Endothelial cell of umbilical vein (primary cell): ENCODE results near the gene MB21D2. TPM values are rescaled to one million over a fixed set of nuclear protein-coding genes. Genes with fewer than 3 reads are reported as not detected.

Experiments
- BruUV-seq: library from RNA; stranded (reverse); fragments of 400-500 nt; replicated peaks from 2 replicates; lab custom pipeline; 2021; lab: Mats Ljungman, UMichigan
- CTCF ChIA-PET: fragments of 300-600, 350-600 bp; sonication (Branson Sonifier 250); formaldehyde crosslinking; loops from one replicate; lab custom pipeline; 2021; ENCODE audit warnings: antibody characterized with exemption, inconsistent platforms; lab: Charles Lee
- POLR2A ChIA-PET: fragments of 300-600, 350-600 bp; sonication (Branson Sonifier 250); formaldehyde crosslinking; loops from one replicate; lab custom pipeline; 2021; ENCODE audit warnings: antibody characterized with exemption, inconsistent platforms; lab: Charles Lee
- DNase-seq: peaks from one replicate; pipeline ENCODE4 v3.0.0-alpha.2; 2011; ENCODE audit warnings: low read depth, low spot score
- FAIRE-seq: peaks from 2 replicates; lab custom pipeline; 2011; peaks lifted over from hg19 to GRCh38; lab: Jason Lieb, UNC
- H2AFZ ChIP-seq: 2 replicates; pipeline ENCODE4 v1.6.0; 2012; ENCODE audit warnings: low read depth, low read length, control low read depth, inconsistent platforms
- H3K27ac ChIP-seq: 2 replicates; pipeline ENCODE4 v1.5.1; 2011; ENCODE audit warnings: low read depth, mild to moderate bottlenecking, control low read depth, low read length, moderate library complexity; ENCODE audit not compliant: insufficient read depth
- H3K27me3 ChIP-seq, 2 experiments: 2 replicates each; pipeline versions ENCODE4 v1.6.0 to v1.6.1; 2011; ENCODE audit warnings: low read length in 2 of 2, mixed read lengths in 1 of 2; ENCODE audit not compliant: control insufficient read depth in 2 of 2, insufficient read depth in 2 of 2
- H3K36me3 ChIP-seq, 2 experiments: 2 replicates in 1 of 2; 3 replicates in 1 of 2; pipeline ENCODE4 v1.5.1; 2011; ENCODE audit warnings: low read length in 2 of 2, mild to moderate bottlenecking in 1 of 2, moderate library complexity in 1 of 2; ENCODE audit not compliant: control insufficient read depth in 2 of 2, insufficient read depth in 2 of 2; ENCODE audit errors: extremely low read depth in 1 of 2
- H3K4me1 ChIP-seq: 3 replicates; pipeline ENCODE4 v1.5.1; 2011; ENCODE audit warnings: mild to moderate bottlenecking, low read length; ENCODE audit not compliant: control insufficient read depth, insufficient read depth; ENCODE audit errors: extremely low read depth
- H3K4me2 ChIP-seq: 2 replicates; pipeline ENCODE4 v1.6.1; 2011; ENCODE audit warnings: low read length, control low read depth, mixed read lengths; ENCODE audit not compliant: insufficient read depth
- H3K4me3 ChIP-seq, 3 experiments: fragments of 200-600 bp in 1 of 3; sonication (generic), shearing (Covaris generic) in 1 of 3; replicated peaks in 1 of 3; 2 replicates each; pipeline ENCODE4 v1.5.1; 2011 to 2016; ENCODE audit warnings: control low read depth in 3 of 3, low read length in 3 of 3, mild to moderate bottlenecking in 2 of 3, inconsistent platforms in 1 of 3, low read depth in 1 of 3, moderate library complexity in 1 of 3; ENCODE audit not compliant: insufficient read depth in 1 of 3
- H3K79me2 ChIP-seq: 2 replicates; pipeline ENCODE4 v1.6.0; 2012; ENCODE audit warnings: low read length, inconsistent platforms; ENCODE audit not compliant: control insufficient read depth, insufficient read depth
- H3K9ac ChIP-seq: replicated peaks from 2 replicates; pipeline ENCODE3; 2011; ENCODE audit warnings: low read length, control low read depth; ENCODE audit not compliant: insufficient read depth; ENCODE audit errors: extremely low read depth
- H3K9me1 ChIP-seq: replicated peaks from 3 replicates; pipeline ENCODE4 v1.6.0; 2011; ENCODE audit warnings: mild to moderate bottlenecking, low read length; ENCODE audit not compliant: control insufficient read depth, insufficient read depth; ENCODE audit errors: extremely low read depth
- H3K9me3 ChIP-seq: replicated peaks from 2 replicates; pipeline ENCODE4 v1.5.1; 2012; ENCODE audit warnings: low read length, inconsistent platforms; ENCODE audit not compliant: control insufficient read depth, insufficient read depth
- H4K20me1 ChIP-seq: replicated peaks from 2 replicates; pipeline ENCODE3; 2011; ENCODE audit warnings: mild to moderate bottlenecking, low read length; ENCODE audit not compliant: control insufficient read depth, insufficient read depth; ENCODE audit errors: extremely low read depth
- CTCF ChIP-seq, 2 donors: IDR thresholded peaks; 1 replicate in 1 of 2; 2 replicates in 1 of 2; pipeline ENCODE4 v1.5.1; 2011; ENCODE audit warnings: low read length in 2 of 2, mild to moderate bottlenecking in 2 of 2, moderate library complexity in 2 of 2, control low read depth in 1 of 2, inconsistent platforms in 1 of 2, low read depth in 1 of 2; ENCODE audit not compliant: insufficient read depth in 1 of 2; ENCODE audit errors: extremely low read depth in 1 of 2
- EZH2 ChIP-seq: IDR thresholded peaks from 2 replicates; pipeline ENCODE4 v1.6.1; 2012; ENCODE audit warnings: borderline replicate concordance, low read depth, mild to moderate bottlenecking, moderate library complexity, low read length, inconsistent platforms; ENCODE audit not compliant: severe bottlenecking
- FOS ChIP-seq: IDR thresholded peaks from 2 replicates; pipeline ENCODE4 v1.6.1; 2011; ENCODE audit warnings: mild to moderate bottlenecking, low read length, moderate library complexity, borderline replicate concordance; ENCODE audit not compliant: insufficient read depth
- GATA2 ChIP-seq: IDR thresholded peaks from 2 replicates; pipeline ENCODE4 v1.7.0; 2011; ENCODE audit warnings: low read depth, mild to moderate bottlenecking, moderate library complexity, mixed read lengths, low read length; ENCODE audit not compliant: insufficient read length, insufficient read depth
- JUN ChIP-seq: IDR thresholded peaks from 2 replicates; pipeline ENCODE4 v1.6.1; 2011; ENCODE audit warnings: borderline replicate concordance, low read depth; ENCODE audit not compliant: insufficient read length, insufficient read depth
- MAX ChIP-seq: IDR thresholded peaks from 2 replicates; pipeline ENCODE4 v1.6.1; 2011; ENCODE audit not compliant: insufficient read depth, insufficient read length
- MYC ChIP-seq: IDR thresholded peaks from one replicate; pipeline ENCODE4 v1.6.1; 2011; ENCODE audit warnings: mild to moderate bottlenecking, low read depth, low read length
- POLR2A ChIP-seq: IDR thresholded peaks from 2 replicates; pipeline ENCODE4 v1.6.1; 2012; ENCODE audit warnings: low read depth, mild to moderate bottlenecking, control low read depth, low read length
- POLR2AphosphoS5 ChIP-seq: IDR thresholded peaks from 2 replicates; pipeline ENCODE4 v1.6.1; 2012; ENCODE audit warnings: low read depth, mild to moderate bottlenecking, control low read depth, low read length, moderate library complexity; ENCODE audit not compliant: insufficient read depth
- dilution Hi-C: fragments of 300-500 bp; cut with MboI; formaldehyde crosslinking; loops from one replicate; pipeline ENCODE4 v1.15.0; 2019; ENCODE audit warnings: low sequenced_read_pairs; ENCODE audit not compliant: extremely low pct_ligation_motif_present
- intact Hi-C: fragments of 100-400 bp; cut with micrococcal nuclease; formaldehyde crosslinking; loops from one replicate; pipeline ENCODE4 v1.10.0; 2022
- polyA plus RNA-seq, 4 experiments: library from polyadenylated mRNA; depleted of rRNA in 3 of 4; stranded (reverse) in 3 of 4; unstranded in 1 of 4; fragments of >200 nt; gene quantifications; 2 replicates each; pipeline versions ENCODE4 v1.2.1 to v1.2.3, GENCODE V29; 2011 to 2012; ENCODE audit warnings: missing spikeins in 1 of 4
- total RNA-seq: library from RNA; stranded (reverse); gene quantifications from 2 replicates; pipeline ENCODE4 v1.2.3, GENCODE V29; 2021

The MB21D2 gene
- total and polyA plus RNA-seq, 2 donors (not counting 3 experiments of a cell fraction or from before 2014, with no cell fraction given) = 6.7 to 7.4 TPM

GRCh38 chr3:192914848-192915247 lies 2.8 kb downstream of the MB21D2 start:
- no peaks in the 10 kb centered on the region for H3K27me3 ChIP-seq
- H2AFZ ChIP-seq = no peak overlapping the region
- POLR2A ChIA-PET = interaction anchor here (0.6 kb wide), 1 partner anchor 17 kb away, joined by 3 read pairs; no protein-coding TSS in a partner anchor
- CTCF ChIA-PET = interaction anchor here (0.9 to 4.5 kb wide), 23 partner anchors 9 to 658 kb away, joined by 3 to 76 read pairs (median 4); no protein-coding TSS in a partner anchor
- TF ChIP-seq FOS = no peak
- no peak for TF ChIP-seq GATA2
- no peak for TF ChIP-seq POLR2A
- TF ChIP-seq POLR2AphosphoS5 = no peak
- no peak for TF ChIP-seq EZH2
- TF ChIP-seq CTCF (IDR thresholded peaks at IDR 0.05; ENCODE audit: extremely low read depth in 1 of 2, insufficient read depth in 1 of 2, low read depth in 1 of 2, low read length in 2 of 2) = no peak
- TF ChIP-seq MAX = no peak
- no peak for TF ChIP-seq JUN
- TF ChIP-seq MYC = no peak
- BruUV-seq = no TSS peak
- intact Hi-C loops = loop anchor here (5.0 kb wide), 2 partner anchors 38 to 343 kb away; no protein-coding TSS in a partner anchor
- no peak overlapping the region for H3K9ac ChIP-seq
- no peak for FAIRE-seq
- no peaks in the 10 kb centered on the region for H3K36me3 ChIP-seq
- DNase-seq = no peak
- dilution Hi-C loops = no loop called here
- H3K79me2 ChIP-seq = peaks cover 16% of the 10 kb centered on the region
- no peaks in the 10 kb centered on the region for H4K20me1 ChIP-seq
- H3K9me3 ChIP-seq = no peaks in the 10 kb centered on the region
- peaks cover 9% of the 10 kb centered on the region for H3K4me1 ChIP-seq
- no peak overlapping the region for H3K4me3 ChIP-seq
- H3K27ac ChIP-seq = no peak overlapping the region
- no peak overlapping the region for H3K4me2 ChIP-seq
- no peaks in the 10 kb centered on the region for H3K9me1 ChIP-seq
